NCI-H1092 treated with DMSO at 0.1 percent for 48 hours (cell line): Measurements from ENCODE around the gene NPY2R.

Experiments
- DNase-seq: peaks from one replicate; lab custom pipeline; 2025; lab: John Stamatoyannopoulos, UW

The NPY2R gene, protein sequence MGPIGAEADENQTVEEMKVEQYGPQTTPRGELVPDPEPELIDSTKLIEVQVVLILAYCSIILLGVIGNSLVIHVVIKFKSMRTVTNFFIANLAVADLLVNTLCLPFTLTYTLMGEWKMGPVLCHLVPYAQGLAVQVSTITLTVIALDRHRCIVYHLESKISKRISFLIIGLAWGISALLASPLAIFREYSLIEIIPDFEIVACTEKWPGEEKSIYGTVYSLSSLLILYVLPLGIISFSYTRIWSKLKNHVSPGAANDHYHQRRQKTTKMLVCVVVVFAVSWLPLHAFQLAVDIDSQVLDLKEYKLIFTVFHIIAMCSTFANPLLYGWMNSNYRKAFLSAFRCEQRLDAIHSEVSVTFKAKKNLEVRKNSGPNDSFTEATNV

DNA sequence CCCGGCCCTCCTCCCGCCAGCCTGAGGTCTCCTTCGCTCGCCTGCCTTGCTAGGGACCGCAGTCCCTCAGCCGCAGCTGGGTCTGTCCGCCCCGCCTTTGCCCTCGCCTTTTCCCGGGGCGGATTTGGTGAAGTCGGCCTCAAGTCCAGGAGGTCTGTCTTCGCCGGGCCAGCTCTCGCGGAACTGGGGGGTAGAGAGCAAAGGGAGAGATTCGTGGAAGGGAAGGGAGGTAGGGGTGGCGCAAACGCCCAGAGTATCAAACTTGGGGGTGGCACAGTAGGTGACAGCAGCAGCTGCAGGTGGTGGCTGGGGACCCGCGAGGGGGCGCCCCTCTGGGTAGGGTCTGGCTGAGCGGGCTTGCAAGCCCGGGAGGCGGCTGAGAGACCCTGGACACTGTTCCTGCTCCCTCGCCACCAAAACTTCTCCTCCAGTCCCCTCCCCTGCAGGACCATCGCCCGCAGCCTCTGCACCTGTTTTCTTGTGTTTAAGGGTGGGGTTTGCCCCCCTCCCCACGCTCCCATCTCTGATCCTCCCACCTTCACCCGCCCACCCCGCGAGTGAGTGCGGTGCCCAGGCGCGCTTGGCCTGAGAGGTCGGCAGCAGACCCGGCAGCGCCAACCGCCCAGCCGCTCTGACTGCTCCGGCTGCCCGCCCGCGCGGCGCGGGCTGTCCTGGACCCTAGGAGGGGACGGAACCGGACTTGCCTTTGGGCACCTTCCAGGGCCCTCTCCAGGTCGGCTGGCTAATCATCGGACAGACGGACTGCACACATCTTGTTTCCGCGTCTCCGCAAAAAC is at the start of gene NPY2R:
Gene NPY2R, plus strand, starts transcription at position 379 of the 797 bp plus-strand sequence. CDS start 5,304 bp downstream, outside the sequence.
- DNase-seq: no peak

DNA sequence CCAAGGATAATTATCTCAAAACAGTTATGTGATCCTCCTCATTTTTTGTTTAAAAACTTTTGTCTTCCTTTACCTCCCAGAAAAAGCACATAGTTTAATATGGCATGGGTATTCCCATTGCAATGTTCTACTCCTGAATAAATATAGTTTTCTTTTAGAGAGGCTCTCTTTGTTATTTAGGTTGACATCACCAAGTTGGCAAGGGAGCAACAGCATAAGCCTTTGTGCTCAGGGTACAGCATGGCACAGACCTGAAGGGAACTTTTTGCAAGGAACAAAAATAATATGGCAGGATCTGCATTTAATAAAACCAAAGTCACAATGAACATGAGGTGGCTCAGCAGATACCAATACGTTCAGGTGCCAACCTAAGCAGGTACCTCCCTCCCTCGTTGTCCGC is 47.1 kb upstream of the NPY2R start:
- DNase-seq: no peak

DNA sequence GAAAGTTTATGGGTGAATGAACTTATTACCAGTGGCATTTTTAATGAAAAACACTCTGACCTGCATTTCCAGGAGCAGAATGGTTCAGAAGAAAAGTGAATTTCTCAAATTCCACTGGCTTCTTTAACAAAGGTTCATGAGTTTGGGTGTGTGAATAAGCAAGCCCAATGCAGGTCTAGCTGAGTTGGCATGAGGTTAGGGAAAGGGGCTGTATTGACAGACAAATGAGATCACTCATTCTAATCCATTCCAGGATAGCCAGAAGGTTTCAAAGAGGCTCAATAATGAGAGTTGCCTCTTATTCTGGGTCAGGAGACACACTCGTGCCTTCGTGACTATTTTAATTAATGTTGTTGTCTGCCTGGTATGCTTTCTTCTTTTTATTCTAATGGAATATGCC is 43.7 kb upstream of the NPY2R start:
- DNase-seq: no peak

DNA sequence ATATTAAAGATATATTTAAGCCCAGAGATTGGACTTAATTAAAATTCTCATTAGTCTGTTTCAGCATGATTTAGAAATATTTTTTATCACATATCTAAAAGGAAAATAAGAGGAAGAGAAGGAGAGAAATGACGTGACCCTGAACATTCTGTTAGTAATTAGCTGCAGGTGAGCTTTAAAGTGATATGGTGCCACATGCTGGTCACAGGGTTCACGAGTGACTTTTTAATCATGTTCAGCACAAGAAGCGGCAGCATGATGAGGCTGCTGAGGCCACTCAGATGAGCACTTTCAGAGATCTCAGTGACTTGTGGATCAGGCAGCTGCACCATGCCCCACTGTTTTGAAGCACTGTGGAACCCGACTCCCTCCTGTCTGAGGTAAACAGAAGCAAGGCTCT is 37.9 kb upstream of the NPY2R start:
- no peak for DNase-seq

DNA sequence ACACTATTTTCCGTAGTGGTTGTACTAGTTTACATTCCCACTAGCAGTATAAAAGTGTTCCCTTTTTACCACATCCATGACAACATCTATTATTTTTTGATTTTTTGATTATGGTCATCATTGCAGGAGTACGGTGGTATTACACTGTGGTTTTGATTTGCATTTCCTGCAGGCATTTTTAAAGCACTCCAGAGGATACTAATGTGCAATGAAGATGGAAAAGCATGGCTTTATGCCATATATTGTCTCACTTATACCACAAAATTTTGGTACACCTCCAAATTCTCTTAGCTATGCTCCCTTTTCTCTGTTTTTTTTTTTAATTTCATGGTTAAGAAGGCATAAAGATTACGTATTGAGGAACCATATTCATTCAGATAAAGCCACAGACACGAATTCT is 35.1 kb upstream of the NPY2R start:
- DNase-seq: no peak

DNA sequence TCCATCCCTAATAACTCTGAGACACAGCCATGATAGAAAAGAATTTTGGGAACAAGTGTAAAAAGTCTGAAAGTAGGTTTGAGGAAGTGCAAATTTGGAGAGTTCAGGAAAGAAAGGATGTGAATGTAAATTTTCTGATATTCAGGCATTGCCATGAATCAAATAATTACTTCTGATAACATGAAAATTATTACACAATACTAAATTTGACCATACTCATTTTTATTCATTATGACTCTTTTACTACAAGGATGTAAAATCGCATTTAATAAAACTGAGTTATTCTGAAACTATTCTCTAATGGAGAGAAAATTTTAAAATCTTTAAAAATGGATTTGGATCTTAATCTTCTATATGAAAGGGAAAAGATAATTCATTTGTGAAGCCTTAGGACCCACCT is 33.8 kb upstream of the NPY2R start:
- no peak for DNase-seq

DNA sequence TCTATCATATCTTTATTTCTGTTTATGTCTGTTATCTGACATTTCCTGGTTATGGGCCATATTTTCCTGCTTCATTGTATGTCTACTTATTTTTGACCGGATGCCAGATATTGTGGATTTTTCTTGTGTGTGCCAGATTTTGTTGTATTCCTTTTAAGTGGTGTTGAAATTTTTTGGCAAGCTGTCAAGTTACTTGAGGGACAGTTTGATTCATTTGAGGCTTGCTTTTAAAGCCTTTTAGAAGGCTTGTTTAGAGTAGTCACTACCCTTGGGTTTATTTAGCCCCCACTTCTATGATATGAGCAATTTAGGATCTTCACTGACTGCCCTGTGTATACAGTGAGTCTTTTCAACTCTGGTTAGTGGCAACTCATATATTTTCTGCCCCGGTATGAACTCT is 29.2 kb upstream of the NPY2R start:
- DNase-seq: no peak

DNA sequence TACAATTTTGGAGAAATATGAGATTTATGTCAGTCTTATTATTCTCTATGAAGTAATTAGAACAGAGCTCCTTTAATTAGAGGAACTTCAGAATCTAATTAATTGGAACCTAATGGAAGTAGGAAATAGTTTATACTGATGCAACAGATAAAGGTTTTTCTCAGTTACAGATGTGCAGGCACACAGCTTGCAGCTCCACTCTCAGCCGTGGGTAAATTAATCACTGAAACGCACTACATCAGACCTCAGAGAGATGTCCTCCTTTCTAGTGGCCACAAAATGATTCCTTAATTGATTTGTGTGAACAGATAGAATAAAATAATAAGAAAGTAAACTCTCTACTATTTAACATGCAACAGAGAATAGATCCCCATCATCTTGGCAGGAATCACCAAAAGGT is 21.5 kb upstream of the NPY2R start:
- DNase-seq: no peak

DNA sequence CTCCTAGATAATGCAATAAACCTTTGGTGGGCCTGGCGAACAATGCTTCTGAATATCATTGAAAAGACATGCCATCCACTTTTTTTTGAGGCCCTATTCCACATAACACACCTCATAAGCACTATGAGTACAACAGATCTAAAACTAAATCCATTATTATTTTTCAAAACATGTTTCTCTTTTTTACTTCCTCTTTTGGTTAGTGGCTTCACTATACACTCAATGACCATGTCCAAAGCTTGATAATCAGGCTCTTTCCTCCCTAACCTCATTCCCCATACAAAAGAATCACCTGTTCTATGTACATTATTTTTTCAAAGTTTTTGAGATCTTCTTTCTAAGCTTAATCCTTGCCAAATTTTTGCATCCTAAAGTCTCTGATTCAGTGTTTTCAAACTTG is 20.4 kb upstream of the NPY2R start:
- DNase-seq: no peak

DNA sequence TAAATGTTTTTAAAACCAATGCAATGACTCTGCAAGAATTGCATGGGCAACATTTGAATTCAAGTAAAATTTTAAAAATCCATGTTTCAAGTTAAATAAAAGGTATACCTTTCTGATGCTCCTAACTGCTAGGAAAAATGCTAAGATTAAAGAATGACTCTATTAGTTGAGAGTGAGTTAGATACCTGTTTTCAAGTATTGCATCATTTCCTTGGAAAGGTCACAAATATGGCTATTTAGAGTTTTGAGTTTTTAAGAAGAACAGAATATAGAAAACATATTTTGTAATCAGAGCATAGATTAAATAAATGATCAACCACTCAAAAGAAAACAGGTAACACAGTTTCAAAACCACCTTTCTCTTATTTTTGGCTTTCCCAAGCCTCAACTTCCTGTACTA is 18.3 kb upstream of the NPY2R start:
- DNase-seq: no peak

DNA sequence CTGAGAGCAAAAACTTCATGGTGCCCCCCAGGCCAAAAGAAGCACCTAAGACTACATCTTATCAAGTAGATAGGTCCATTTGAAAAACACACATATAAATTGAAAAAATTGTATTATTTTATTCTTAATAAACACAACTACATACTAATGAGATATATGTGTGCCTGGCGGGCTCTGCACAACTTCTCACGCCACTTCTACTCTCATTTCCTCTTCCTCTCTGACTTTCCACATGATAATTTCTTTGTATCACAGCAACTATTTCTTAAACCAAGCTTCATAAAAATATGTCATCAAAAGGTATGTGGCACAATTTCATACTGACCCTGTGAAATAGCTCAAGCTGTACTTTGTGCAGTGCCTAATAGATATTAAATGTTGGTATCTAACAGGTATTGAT is 10.7 kb upstream of the NPY2R start:
- DNase-seq: no peak

DNA sequence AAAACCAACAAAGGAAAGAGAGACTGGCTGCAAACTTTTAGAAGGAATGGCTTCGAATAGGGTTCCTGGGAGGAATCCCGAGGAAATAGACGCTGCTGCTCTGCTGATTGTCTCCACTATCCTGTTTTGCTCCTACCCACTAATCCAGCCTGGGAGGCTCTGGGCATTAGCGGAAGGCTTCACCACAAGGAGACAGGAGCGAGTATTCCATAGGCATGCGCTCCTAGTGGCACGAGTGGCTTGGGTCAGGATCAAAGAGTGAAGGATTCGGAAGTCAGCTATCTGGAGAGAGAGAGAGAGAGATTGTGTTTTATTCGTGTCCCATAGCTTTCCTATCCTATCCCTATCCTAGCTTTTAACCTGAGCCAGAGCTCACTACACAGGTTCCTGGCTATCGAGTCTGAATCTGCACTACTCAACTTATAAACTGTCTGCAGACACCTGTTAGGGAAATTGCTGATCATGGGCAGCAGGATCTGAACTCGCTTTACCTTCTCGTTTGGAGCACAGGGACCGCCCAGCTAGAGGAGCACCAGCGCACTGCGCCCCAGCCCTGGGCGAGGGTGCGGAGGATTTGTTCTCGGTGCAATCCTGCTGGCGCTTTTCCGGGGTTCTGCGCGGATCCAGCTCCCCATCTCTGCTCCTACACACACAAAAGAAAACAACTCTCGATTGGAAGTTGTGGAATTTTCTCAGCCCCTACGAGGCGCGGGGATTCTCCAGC is 740 bp upstream of the NPY2R start:
- no peak for DNase-seq

DNA sequence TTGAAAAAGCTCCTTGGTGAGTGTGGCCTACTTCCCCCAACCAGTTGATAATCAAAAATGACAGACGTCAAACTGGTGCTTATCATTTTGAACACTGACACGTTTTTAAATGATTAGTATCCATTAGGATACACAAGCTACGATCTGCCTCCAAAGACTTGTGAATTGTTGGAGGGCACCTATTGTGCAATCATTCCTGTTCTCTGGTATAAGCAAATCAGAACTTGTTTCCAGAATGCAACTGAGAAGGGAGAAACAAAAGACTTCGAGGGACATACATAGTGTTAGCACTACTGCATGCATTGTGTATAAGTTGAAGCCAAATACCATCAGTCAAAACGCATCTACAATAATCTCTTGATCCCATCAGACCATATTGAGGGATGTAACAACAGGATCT is 11.6 kb downstream of the NPY2R start:
- DNase-seq: no peak

DNA sequence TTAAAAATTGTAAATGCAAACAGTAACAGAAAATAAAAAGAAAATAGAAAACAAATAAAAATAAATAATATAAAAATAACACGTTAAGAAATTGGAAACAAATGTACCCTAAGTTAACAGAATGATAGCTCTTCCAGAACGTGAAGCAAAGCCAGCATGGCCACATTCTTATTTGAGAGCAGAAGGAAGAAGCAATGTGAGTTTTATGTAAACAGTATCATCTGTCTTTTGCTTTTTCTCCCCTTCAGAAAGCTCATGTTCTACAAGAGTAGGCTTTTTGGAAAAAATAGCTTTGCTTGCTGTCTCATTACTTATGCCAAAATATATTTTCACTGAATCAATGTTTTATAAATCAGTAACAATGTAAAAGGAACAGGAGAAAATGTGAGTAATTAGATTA is 18.7 kb downstream of the NPY2R start:
- DNase-seq: no peak

DNA sequence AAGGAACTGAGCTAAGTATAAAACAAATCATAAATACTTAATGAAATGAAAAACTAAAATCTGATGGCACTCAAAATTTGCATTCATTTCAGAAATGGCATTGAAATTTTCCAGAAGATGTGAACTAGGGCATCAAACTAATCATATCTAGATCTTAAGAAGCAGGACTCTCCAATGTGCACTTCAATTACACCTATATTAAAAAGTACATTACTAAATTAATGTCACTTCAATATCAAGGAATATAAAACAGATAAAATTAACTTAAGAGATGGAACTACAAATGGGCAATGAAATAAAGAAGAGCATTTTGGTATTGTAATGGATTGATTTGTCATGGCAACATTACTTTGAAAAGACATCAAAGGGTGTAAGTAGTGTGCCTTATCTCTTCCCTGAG is 20.3 kb downstream of the NPY2R start:
- no peak for DNase-seq

DNA sequence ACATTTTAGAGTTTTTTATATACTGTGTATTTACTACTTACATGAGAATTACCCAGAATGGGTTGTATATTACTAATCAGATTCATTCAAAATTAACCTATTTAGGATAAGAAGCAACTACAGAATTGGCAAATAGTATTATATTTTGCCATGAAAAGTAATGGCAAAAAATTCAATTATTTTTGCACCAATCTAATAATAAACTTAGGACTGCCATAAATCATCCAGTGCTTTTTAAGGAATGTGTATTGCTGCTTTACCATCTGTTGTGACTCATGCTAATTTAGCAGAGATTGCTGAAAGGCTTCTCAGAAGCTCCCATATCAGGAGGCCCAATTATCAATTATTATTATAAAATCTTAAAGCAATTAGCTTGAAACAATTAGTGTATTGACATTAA is 24.0 kb downstream of the NPY2R start:
- DNase-seq: no peak

DNA sequence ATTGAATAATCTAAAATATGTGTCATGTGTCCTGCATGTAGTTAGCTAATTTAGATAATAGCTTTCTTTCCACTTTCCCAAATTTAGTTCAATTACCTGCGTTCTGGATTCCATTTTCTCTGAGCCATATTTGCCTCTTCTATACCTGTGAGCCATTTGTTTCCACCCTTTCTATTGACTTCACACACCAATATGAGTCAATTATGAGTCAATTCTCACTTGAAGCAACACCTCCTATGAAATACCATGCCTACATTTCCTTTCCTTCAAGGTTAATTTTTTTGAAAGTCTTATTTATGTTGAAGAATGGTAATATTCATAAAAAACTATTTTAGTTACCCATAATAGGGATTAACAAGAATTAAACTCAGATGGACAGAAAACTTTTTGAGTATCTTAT is 25.8 kb downstream of the NPY2R start:
- no peak for DNase-seq

DNA sequence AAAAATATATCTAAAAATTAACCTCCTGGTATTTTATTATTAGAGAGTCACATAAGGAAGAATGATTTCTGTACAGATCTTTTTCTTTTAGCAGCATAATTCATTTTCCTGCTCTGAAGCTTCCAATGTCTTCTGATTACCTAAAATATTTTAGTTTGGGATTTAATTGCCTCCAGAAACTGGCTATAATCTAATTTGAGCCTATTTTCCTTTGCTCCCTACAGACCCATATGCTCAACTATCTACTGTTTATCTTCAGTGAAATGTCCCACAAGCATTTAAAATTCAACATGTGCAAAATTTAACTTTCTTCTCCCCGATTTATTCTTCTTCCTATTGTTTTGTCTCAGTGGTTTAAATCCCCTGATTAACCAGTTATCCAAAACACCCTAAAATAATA is 29.1 kb downstream of the NPY2R start:
- no peak for DNase-seq

DNA sequence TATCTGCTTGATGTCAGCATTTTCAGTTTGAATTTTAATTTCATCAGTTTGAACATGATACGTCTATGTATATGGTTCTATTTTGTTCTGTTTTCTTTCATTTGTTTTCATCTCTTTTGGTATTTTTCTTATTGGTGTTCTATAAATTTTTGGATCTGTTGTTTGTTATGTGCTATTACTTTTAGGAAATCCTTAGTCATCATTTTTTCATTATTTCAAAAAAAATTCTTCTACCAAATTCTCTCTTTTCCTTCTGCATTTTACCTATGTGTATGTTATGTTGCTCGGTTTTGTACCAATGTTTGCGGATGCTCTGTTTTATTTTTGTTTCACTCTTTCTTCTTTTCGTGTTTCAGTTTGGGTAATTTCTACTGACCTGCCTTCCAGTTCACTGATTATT is 32.8 kb downstream of the NPY2R start:
- no peak for DNase-seq

DNA sequence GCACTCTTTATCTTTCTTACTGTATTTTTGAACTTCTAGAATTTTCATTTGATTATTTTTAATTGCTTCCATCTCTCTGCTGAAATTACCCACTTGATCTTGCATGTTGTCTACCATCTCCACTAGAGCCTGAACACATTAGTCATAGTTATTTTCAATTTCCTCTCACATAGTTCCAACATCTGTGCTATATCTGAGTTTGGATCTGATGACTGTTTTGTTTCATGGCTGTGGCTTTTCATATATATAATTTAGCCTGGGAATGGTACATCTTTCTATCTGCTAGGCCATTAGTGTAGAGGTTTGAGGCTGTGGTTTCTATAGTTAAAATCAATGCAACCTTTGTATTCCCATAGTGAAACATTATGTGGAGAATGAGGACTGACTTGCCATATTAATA is 33.2 kb downstream of the NPY2R start:
- no peak for DNase-seq

DNA sequence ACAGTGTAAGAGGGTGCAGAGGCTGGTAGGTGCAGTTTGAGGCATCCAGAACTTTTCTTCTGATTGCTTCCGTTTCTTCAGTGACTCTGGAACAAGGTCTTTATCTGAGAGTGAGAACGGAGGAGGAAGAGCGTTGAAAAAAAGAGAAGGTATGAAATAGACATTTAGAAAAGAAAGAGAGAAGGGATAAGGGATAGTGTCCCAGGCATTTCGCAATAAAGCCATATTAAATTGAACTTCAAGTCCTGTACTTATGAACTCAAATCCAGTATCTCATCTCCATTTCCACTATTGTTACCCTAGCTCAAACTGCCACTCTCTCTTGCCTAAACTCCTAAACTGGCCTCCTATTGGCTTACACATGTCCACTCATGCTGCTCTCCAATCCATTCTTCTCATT is 36.7 kb downstream of the NPY2R start:
- DNase-seq: no peak

DNA sequence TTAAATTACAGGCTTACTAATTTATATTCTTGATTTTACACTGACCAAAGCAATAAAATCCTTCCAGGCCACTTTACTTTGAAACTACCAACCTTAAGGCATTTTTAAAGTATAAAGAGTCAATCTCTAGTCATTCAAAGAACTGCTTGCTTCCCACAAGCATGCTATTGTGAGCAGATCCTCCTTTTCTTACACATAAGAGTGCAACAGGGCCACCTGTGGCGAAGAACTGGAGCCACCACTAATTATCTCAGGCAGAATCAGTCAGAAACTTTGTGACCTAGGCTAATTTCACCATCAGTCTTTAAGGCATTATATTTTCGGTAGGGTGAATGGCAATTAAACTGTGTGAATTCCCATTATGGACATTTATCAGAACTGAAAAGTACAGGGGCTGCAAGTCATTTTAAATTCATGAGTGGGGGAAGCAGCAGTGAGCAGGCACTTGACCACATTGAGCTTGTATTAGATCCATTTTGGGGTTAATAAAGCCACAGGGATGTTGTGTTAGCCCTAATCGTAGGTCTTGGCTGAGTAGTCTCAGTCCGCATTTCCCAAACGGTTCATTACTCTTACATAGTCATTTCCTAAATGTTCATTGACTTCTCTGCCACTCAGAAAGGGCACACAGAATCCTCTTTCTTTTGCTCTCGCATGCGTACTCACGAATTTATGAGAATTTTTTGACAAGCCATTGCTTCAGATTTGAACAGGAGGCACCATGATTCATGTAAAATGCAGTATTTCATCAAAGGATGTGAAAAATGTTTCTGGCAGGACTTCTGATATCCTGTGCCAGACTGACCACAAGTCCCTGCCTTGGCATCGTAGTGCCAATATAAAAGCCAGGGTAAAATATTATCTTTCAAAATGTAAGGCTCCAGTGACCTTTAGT is 39.8 kb downstream of the NPY2R start:
- no peak for DNase-seq
